Superior temporal gyrus (tissue), 1 donor: ENCODE results near the gene TSC1.
A peak's percentile ranks its signal among the peaks of the same experiment; 100 is the strongest.

ENCODE experiments used
- DNase-seq: peaks from one replicate; pipeline ENCODE4 v3.0.0-alpha.2; 2016; ENCODE audit errors: extremely low spot score

TSC1 gene

DNA sequence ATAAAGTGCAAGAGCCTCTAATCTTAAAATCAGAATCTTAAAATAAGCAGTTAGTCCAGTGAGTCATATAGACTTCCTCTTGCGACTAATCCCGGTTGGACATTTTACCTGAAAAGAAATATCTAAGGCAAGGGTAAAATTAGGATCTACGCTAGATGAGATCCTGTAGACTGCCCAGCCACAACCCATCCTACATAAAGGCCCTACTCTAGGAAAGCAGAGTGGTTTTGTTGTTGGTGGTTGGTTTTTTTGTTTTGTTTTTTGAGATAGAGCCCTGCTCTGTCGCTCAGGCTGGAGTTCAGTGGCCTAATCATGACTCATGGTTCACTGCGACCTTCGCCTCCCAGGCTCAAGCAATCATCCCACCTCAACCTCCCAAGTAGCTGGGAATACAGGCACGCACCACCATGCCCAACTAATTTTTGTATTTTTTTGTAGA, 6.9 kb downstream of the TSC1 start:
- DNase-seq = no peak

DNA sequence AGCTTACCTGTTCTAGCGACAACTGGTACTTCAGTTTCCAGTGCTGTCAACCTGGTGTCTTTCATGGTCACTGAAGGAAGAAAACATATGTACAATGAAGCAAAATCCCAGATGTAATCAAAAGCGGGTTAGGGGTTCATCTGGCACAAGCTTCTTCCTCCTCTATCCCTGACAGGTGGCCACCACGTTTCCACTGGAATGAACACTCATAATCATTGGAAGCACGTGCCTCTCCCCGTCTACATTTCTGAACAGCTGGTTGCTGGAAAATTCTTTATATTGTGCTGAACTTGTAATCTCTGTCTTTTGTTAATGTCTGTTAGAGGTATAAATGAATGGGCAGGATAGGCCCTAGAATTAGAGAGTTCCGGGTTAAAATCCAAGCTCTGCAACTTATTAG, 9.4 kb downstream of the TSC1 start:
- DNase-seq = no peak

DNA sequence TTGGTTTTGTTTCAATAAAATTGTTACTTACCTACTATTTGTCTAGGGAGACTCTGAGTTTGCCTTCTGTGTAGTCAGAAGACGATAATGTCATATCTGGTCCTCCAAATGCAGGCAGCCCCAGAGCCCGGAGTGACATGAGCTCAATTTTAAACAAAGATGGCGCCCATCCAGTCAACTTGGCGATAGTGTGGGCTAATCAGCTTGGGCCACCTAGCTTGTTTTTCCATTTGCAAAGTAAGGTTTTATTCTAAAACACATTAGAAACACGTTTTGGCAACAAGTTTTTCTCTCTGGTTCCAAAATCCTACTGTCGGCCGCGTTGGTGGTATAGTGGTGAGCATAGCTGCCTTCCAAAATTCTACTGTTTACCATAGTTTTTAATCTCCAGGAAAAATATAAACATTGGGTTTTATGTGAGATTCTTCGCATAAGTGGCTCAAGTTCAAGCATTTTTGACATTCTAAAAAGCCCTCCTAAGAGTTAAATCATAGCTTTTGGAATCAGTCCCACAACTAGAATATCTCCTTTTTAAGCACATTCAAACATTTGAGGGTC, 13.2 kb downstream of the TSC1 start:
- DNase-seq = no peak

DNA sequence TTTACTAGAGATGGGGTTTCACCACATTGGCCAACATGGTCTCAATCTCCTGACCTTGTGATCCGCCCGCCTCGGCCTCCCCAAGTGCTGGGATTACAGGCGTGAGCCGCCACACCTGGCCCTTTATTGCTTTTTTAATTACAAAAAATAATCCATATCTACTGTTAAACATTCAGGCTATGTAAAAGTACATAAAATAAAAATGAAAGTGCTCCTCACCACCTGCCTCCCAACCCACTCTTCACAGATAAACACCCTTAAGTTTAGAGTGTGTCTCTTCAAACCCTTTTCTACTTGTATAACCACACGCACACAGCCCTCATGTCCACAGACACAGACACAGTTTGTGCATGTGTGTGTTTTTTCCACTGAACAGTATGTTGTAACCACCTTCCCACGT, 16.7 kb downstream of the TSC1 start:
- DNase-seq = no peak

DNA sequence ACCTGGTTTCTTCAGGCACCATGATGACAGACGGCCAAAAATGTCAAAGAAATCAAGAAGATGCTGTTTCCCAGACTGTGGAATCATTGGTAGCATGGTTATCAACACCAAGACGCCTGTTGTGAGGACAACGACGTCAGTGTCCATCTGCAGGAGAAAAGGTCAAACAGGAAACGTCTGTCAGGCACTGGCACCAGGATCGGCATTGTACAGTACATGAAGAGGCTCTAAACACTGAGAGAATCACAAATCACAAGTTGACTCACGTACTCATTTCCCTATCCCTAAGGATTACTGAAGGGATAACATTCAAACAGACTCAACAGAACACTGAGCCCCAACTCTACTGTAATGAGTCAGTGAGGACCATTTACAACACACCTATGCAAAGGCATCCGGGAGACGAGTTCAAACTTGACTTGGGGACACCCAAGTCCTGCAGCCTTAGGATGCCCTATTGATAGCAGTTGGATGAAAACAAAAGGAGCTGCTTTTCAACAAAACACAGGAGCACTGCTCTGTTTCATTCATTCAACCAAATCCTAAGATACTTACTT, 21.0 kb downstream of the TSC1 start:
- DNase-seq = no peak

DNA sequence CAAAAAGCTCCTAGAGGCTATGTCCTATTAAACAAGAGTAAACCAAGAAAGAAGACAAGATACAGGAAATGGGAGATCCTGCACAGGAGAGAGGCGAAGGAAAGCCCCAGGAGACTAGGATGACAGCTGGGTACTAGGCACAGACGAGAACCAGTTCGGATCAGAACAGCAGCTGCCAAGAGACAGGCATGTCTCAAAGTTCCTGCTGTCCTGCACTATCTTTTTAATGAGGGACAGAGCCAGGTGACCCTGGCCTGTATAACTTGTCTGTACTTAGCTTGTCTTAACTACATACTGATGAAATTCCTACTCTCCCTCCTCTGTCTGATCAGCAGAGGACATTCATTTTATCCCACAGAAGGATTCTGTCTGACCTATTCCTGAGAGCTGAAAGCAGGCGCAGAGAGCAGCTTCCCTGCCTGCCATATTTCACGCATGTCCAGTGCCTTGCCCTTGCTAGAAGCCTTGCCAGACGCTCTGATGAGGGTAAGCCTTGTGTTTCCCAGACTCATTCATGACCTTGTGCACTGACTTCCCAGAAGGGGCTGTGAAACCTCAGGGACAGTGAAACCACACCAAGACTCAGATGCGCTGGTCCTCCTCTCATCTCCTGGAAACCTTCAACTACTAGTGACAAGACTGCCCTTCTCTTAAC, 24.7 kb downstream of the TSC1 start:
- no peak for DNase-seq

DNA sequence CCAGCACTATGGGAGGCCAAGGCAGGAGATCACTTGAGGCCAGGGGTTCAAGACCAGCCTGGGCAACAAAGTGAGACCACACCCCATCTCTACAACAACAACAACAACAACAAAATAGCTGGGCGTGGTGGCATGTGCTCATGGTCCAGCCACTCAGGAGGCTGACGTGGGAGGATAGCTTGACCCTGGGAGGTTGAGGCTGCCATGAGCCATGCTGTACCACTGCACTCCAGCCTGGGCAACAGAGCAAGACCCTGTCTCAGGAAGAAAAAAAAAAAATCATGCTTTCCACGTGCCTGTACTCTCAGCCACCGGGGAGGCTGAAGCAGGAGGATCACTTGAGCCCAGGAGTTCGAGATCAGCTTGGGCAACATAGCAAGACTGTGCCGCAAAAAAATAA, 29.5 kb downstream of the TSC1 start:
- no peak for DNase-seq

DNA sequence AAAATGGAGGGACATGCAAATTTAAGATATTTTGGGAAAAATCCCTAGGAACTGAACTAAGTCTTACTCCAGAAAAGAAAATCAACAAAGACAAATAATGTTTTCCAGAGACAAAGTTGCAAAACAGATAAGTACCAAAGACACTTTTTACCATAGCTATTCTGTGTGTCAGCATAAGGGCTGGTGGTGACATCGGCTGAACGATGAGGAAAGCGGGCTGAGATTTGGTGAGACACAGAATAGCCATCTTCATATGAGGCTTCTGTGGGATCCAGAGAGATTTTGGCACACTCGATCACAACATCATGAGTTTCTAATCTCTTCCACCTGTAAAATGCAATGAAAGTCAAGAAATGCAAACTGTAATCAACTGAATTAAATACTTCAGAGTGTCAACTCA, 32.3 kb downstream of the TSC1 start:
- DNase-seq = no peak

DNA sequence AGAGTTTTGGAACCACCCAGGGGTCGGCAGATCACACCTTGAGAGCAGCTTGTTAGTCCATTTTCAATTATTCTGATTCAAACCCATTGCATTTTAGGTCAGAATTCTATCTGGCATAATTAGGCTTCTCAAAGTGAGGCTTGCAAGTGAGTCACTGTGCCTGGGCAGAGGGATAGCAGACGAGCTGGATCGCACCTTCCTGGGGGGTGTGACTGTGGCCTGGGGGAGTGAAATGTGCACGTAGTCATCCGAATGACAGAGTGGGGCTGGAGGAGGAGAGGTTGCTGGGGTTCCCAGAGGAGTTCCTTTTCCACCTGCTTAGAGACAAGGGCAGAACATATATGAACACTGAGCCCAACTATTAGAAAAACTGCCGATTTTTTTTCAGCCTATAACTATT, 34.0 kb downstream of the TSC1 start:
- no peak for DNase-seq

DNA sequence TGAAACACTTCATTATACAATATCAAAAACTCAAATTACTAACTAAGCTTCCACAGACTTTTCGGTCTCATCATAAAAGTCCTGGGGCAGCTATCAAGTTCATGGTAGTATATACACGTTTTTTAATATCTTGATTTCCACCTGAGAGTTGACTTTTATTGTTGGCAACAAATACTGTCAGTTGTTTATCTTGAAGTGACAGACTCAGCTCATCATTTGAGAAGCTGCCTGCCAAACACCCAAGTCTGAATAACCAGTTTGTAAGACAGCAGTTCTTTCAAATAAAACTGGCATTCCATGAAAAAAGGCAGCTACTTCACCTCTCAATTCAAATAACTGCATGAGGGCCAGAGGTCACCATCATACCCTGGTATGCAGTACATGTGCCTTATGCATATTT, 35.1 kb downstream of the TSC1 start:
- DNase-seq = no peak

DNA sequence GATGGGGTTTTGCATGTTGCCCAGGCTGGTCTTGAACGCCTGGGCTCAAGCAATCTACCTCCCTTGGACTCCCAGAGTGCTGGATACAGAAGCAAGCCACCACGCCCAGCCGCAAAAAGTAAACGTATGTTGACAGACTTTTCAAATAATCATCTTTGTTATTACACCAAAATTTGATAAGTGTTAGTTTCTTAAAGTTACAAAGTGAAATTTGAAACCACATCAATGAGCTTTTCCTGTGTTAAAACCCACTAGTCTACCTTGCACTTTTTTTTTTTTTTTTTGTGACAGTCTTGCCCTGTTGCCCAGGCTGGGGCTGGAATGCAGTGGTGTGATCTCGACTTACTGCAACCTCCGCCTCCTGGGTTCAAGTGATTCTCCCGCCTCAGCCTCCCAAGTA, 35.8 kb downstream of the TSC1 start:
- DNase-seq = no peak

DNA sequence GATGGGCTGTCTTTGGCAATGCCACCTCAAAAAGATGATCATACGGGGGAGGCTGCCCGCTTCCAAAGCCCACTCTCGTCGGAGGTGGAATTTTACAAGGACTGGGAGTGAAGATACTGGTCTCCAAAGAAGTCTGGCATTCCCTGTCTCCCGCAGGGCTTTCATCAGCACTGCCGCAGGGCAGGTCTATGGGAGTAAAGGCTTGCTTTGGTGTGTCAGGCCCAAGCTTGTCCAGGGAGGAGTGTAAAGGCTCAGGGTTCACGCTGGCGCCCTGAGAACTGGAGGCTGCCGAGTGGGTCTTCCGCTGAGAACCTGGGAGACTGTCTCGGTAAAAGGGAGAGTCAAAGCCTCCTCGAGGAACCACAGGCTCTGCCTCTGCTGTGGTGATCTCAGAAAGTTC, 38.7 kb downstream of the TSC1 start:
- no peak for DNase-seq

DNA sequence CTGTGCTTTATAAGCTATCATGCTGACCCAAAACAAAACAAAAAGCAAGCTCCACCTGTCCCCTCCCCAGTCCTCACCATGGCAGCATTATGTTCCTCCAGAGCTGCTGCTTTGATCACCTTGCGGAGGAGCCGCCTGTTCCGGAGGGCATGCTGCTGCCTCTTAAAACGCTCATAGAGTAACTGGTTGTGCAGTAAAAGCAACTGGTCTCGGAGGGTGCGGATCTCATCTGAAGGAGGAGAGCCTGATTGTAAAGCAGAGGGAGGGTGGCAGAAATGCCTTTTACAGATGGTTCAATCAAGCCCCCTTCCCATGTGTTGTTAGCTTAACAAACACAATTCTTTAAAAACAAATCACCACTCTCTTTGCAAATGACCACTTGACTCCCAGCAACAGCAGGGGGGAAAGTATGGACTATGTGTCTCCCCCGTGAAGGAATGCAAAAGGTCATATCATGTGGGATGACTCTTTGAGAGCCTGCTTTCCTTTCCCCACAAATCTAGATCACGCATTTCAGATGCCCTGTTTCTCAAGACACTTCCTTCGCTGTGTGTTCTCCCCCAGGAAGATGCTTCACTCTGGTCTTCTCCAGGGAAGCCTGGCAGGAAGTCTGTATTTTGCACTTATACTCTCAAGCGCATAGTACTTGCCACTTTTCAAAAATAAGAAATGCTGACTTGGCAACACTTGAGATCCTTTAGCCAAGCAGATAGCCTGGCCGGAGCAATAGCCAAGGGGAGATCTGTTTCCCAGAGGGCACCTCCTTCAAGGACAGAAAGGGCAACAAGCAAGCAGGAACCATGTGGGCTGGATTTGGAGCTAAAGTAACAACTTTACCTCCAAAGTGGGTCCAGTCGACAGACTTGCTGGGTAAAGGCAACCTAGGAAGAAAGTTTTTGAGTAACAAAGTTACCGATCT, 40.6 kb downstream of the TSC1 start:
- no peak for DNase-seq

DNA sequence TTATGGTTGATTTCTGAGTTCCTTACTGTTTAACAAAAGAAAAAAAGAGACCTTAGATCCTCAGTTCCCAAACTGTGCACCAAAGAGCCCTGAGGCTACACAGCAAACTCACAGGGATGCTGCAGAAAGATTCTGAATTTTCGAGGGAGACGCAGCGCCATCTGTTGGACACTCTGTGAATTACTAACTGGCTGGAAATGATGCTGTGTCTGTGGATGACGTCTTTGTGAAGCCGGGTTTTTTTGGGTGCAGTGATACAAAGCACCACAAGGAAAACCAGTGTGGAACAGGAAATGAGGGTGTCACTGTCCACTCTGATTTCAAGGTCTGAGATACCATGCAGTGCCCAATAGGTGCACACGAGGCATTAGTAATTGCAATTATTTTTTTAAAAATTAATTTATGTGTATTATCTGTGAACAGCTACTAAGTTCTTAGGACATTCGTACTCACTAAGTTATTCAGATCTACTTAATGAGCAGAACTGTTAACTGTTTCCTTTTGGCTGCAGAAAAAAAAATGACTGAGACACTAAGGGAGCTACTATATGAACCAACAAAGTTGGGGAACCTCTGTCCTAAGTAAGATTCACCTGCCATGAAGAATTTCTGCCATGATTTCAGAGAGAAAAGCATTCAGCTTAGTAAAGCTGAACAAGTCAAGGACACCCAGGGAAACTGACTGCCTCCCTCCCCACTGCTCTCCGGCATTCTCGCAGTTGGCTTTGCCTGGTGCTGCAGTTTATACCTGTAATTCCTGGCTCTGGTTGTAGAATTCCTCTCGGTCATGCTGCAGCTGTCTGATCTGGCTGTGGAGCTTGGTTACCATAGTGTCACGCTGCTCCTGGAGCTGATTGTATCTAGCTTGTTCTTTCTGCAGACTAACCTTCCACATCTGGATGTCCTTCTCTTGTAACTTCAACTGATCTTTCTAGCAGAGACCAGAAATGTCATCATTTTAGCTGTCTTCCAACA, 42.3 kb downstream of the TSC1 start:
- DNase-seq = peak; percentile 95

DNA sequence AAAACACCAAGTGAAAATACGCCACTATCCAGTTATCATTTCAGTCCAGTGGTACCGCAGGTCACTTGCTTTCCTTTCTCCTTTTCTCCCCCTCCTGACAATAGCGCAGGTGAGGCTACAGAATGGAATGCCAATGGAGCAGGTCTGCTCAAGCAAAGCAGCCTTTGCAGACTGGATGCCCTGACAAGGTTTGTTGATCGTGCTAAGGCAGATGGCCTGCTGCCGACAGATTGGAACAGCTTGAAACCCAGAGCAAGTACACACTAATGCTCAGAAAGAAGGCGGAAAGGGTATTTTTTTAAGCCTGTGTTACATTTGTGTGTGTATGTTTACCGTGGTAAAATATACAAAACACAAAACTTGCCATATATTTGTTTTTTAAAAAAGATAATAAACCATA, 46.4 kb downstream of the TSC1 start:
- DNase-seq = no peak

DNA sequence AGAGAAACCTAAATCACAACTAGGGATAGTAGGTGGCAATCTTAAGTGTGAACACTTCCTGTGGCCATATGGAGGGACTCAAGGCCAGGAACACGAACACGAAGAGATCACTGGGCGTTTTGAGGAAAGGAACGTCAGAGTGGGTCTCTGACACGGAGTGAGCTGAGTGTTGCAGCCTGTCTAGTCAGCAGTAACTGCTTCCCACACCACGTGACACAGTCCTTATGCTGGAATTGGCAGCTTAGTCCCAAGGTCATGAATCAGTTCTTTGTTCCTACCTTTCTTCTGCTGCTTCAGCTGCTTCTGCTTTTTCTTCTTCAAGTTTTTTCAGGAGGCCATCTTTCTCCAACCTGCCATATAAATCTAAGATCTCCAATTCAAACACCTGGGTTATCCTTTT, 47.5 kb downstream of the TSC1 start:
- DNase-seq = peak; percentile 94

DNA sequence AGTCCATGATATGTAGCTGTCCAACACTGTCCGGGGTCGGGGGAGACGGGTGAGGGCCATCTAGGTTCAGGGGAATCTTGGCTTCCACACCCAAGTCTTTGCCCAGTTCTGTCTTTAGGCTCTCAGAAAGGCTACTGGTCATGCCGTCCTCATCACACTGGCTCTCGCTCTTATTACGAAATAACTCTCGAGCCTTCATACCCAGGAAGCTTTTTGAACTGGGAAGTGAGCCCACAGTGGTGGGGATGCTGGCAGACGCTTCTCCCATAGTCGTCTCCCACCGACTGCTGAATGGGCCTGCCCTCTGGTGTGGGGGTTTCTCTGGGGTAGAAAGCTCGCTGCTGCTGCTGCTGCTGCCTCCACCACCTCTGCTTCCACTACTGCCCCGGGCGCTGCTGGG, 48.2 kb downstream of the TSC1 start:
- no peak for DNase-seq

DNA sequence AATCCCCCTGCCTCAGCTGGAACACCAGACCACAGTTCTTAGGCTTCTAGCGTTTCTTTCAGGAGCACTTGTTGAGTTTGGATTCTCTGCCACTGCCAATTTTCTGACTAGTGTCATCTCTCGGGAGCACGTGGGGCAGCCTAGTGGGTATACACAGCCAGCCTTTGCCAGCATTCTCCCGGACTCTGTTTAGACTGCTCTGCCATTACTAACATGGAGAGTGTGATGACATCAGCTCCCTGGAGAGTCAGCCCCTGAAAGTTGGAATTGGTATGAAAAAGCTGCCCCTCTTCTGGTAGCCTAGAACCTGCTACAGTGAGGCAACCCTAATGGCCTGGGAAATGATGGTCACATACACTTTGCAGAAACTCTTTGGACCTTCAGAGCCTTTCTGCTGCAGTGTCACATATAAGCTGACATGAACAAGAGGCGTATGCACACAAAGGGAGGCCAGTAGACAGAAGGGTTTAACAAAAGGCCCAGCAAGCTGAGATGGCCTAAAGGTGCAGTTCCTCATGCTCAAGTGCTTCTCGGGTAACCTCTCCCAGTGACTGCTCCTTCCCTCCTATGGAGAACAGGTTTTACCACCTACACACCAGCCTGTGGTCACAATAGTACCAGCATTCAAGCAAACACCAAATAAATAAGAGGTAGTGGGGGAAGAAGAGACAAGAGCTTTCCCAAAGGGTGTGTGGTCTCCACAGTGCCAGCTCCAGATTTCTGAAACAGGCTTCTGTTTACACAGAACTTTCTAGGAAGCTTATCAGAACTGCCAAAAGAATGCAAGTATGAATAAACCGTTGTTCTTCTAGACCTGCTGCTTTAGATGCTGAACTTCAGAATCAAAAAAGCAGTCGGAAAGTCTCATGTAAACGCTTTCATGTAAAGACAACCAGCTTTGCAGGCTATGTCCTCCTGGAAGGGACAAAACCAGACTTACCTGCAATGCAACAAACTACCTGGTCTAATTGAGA, 49.3 kb downstream of the TSC1 start:
- no peak for DNase-seq

DNA sequence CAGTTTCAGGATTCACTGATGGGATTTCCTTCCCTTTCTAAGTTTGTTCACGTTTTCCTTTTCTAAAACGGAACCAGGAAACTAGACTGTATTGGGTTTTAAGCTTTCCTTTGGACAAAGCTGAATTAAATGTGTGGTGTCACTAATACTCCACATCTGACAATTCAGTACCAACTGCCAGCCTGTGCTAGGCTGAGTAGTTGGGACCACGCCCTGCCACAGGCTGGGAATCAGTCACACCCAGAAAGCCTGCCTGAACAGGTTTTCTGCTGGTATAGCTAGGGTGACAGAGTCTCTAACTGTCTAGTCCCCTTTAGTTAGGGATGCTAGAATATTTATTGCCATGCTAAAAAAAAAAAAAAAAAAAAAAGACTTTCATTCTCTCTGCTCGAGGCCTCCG, 50.1 kb downstream of the TSC1 start:
- no peak for DNase-seq

DNA sequence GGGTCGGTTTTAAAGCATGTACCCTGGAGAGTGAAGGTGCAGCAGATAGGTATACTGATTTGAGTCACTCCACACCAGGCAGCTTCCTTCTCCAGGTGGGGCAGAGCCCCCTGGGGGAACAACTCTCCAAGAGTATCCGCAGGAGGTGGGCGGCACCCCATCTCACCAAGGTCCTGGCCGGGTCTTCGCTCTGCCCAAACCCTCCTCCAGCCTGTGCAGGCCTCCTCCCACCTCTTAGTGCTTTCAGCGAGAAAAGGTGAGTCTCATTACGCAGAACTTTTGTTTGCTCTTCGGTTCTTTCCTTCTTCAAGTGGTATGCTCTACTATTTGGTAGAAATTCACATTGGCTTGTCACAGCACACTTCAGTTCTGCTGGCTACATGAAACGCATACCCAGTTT, 52.0 kb downstream of the TSC1 start:
- no peak for DNase-seq
